Stomach smooth muscle (tissue), 2 donors: ENCODE measurements around the gene SCFD1.
"Not testable (repeated sequence)": the region's sequence is repeated elsewhere in the genome, so short reads cannot be mapped to it uniquely, and the experiment has no call there.

ENCODE experiments used
- H3K27ac ChIP-seq: one replicate; pipeline ENCODE4 v1.7.0; 2013; ENCODE audit warnings: mild to moderate bottlenecking, low read length, inconsistent platforms
- H3K27me3 ChIP-seq, 2 donors: one replicate each; pipeline ENCODE4 v1.7.0; 2013; ENCODE audit warnings: low read length in 2 of 2; ENCODE audit not compliant: insufficient read depth in 2 of 2, control insufficient read depth in 1 of 2
- H3K36me3 ChIP-seq, 2 donors: one replicate each; pipeline ENCODE4 v1.7.0; 2013; ENCODE audit warnings: low read length in 2 of 2; ENCODE audit not compliant: control insufficient read depth in 2 of 2, insufficient read depth in 2 of 2
- H3K4me1 ChIP-seq: one replicate; pipeline ENCODE4 v1.7.0; 2013; ENCODE audit warnings: low read length; ENCODE audit not compliant: control insufficient read depth, insufficient read depth
- H3K4me3 ChIP-seq, 2 donors: one replicate each; pipeline ENCODE4 v1.7.0; 2013; ENCODE audit warnings: low read length in 2 of 2
- H3K9ac ChIP-seq, 2 donors: one replicate each; pipeline ENCODE4 v1.7.0; 2013; ENCODE audit warnings: low read length in 2 of 2, mild to moderate bottlenecking in 1 of 2
- H3K9me3 ChIP-seq, 2 donors: one replicate each; pipeline ENCODE4 v1.7.0; 2013; ENCODE audit warnings: low read length in 2 of 2; ENCODE audit not compliant: control insufficient read depth in 2 of 2
- donor health status: healthy.
- donor health status: Pancreatic carcinoma.

Gene SCFD1

DNA sequence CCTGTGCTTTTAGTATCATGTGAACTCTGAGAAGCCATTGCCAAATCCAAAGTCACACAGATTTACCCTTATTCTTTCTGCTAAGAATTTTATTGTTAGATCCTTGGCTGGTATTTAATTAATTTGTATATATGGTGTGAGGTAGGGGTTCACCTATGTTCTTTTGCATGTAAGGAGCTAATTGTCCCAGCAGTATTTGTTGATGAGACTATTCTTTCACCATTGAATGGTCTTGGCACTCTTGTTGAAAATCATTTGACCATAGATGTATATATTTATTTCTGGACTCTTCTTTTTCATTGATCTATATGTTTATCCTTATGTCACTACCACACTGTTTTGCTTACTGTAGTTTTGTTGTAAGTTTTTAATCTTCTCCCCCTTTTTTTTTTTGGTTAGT is 36.9 kb upstream of the SCFD1 start:
- H3K4me3 ChIP-seq, result no peak overlapping the region
- H3K36me3 ChIP-seq, result peaks cover 5 to 8% of the 10 kb centered on the region in 2 donors
- H3K27ac ChIP-seq, result no peak overlapping the region
- no peaks in the 10 kb centered on the region for H3K4me1 ChIP-seq
- H3K9me3 ChIP-seq, result no peaks in the 10 kb centered on the region
- H3K9ac ChIP-seq, result no peak overlapping the region
- H3K27me3 ChIP-seq, result no peaks in the 10 kb centered on the region

DNA sequence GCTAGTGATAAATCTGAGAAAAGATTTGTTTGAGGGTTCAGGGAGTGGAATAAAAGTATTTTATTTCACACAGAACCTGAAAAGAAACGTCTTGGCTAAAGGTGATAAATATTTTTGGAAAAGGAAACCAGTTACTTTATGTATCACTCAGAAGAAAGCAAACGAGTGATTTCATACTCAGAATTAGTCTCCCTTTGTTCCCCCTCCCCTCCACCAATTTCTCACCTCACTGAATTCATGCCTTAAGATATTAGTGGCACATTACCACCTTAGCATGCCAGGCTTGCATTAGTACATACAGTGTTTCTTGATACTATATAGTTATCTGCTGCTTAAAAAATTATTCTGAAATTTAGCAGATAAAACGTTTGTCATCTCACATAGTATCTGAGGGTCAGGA is 35.0 kb upstream of the SCFD1 start:
- Histone ChIP-seq H3K36me3 (peaks cover 5 to 8% of the 10 kb centered on the region in 2 donors), H3K27me3 (no peaks in the 10 kb centered on the region), H3K4me1 (no peaks in the 10 kb centered on the region), H3K4me3 (no peak overlapping the region), H3K9me3 (no peaks in the 10 kb centered on the region), H3K9ac (no peak overlapping the region), H3K27ac (no peak overlapping the region)

DNA sequence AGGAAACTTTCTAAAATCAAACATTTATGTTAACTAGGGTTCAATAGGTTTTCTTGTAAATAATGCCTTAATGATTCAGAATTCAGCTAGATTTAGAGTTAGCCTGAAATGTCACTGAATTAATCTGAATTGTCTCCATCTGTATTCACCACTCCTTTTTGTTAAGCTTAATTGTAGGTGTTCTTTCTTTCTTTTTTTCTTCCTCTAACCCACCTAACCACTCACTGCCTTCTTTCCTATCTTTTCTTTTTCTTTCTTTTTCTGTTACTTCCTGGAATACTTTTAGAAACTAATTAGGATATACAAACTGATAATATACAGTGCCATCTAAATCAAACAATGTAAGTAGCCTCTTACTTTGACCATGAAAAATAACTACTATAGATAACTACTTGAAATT is 33.2 kb upstream of the SCFD1 start:
- H3K4me1 ChIP-seq, result no peaks in the 10 kb centered on the region
- no peak overlapping the region for H3K9ac ChIP-seq
- no peak overlapping the region for H3K4me3 ChIP-seq
- H3K36me3 ChIP-seq, result peaks cover 5 to 8% of the 10 kb centered on the region in 2 donors
- no peaks in the 10 kb centered on the region for H3K27me3 ChIP-seq
- H3K9me3 ChIP-seq, result no peaks in the 10 kb centered on the region
- H3K27ac ChIP-seq, result no peak overlapping the region

DNA sequence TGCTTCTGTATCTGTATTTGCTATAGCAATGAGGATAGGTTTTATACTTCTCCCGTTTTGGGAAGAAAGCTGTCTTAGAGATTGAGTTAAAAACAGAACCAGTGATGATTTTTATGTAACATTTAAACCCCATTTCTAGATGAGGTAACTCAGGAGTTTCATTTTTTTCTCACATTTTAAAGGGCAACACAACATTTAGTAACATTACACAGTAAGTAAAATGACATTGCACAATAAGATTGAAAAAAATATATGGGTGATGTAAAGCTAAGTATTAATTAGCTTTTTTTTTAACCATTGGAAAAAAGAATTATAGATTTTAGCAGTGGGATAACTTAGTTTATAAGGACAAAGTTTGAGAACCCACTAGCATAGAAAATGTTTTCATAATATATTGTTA is 25.2 kb upstream of the SCFD1 start:
- Histone ChIP-seq H3K36me3 (peaks cover 6 to 12% of the 10 kb centered on the region in 2 donors), H3K27me3 (no peaks in the 10 kb centered on the region), H3K9ac (no peak overlapping the region), H3K4me3 (no peak overlapping the region), H3K27ac (no peak overlapping the region), H3K4me1 (no peaks in the 10 kb centered on the region), H3K9me3 (no peaks in the 10 kb centered on the region)

DNA sequence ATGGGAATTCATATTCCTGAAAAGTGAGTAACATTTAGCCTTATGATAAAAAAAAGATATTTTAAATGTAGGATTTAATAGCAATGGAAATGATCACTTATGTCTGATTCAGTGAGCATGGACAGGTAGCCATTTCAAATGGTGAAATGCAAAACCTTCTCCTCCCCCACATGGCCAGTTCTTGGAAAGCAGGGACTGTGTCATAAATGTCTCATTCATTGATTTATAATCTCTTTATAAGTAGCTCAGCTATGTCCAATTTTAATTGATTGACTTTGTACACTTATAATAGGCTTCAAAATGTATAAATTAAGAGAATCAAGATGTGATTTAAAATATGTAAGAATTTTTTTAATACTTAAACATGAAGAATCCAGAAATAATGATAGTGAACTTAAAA is 24.6 kb upstream of the SCFD1 start:
- H3K9me3 ChIP-seq, result no peaks in the 10 kb centered on the region
- H3K4me3 ChIP-seq, result no peak overlapping the region
- H3K27ac ChIP-seq, result no peak overlapping the region
- H3K4me1 ChIP-seq, result no peaks in the 10 kb centered on the region
- peaks cover 9 to 12% of the 10 kb centered on the region in 2 donors for H3K36me3 ChIP-seq
- H3K27me3 ChIP-seq, result no peaks in the 10 kb centered on the region
- no peak overlapping the region for H3K9ac ChIP-seq

DNA sequence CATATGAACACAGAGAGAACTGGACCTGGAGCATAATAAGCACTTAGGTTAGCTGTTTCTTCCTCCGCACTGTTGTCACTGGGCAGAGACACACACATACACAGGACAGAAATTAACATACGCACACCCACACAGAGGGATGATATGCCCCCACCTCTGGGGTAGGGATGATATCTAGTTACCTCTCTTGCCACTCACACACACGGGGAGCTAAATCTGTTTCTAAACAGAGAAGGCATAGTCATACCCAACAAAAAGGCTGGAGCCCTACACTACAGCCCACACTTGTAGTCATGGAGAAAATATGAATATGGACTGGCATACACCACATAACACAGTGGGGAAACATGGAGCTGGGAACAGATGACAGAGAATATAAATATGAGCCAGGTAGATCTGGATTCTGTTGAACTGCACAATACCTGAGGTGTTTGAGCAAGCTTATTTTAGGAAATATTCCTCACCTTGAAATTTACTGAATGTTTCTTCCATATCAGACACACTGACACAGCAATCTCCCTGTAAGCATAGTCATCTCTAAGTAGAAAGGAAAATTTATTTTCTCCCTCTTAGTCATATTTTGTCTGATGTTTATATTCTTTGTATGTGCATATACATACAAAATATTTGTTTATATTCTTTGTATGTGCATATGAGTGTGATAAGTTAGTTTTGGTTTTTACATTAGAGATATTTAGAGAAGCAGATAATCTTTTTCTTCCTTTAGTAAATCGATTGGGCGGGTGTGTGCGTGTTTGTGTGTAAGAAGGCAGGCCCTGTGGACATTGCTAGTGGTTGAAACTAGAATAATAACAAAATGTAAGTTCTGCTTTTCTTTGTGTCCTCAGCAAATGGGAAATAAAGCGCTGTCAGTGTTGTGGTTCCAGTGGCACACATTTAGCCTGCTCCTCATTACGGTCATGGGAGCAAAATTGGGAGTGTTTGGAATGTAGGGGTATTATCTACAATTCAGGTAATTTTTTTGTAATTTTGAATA is 20.9 kb upstream of the SCFD1 start:
- no peak overlapping the region for H3K9ac ChIP-seq
- no peaks in the 10 kb centered on the region for H3K27me3 ChIP-seq
- no peak overlapping the region for H3K4me3 ChIP-seq
- H3K27ac ChIP-seq, result no peak overlapping the region
- no peaks in the 10 kb centered on the region for H3K4me1 ChIP-seq
- peaks cover 18 to 19% of the 10 kb centered on the region in 2 donors for H3K36me3 ChIP-seq
- no peaks in the 10 kb centered on the region for H3K9me3 ChIP-seq

DNA sequence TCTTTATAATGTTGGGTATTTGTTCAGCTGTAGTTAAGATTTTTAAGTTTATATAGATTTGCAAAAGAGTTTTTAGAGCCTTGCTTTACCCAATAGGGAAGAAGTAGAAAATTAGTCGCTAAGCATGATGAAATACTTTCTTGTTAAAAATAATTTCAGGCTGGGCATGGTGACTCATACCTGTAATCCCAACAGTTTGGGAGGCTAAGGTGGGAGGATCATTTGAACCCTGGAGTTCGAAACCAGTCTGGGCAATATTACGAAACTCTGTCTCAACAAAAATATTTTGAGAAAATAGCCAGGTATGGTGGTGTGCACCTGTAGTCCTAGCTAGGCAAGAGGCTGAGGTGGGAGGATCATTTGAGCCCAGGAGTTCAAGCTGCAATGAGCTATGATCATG is 18.7 kb upstream of the SCFD1 start:
- Histone ChIP-seq H3K36me3 (peaks cover 18 to 19% of the 10 kb centered on the region in 2 donors), H3K27me3 (no peaks in the 10 kb centered on the region)

DNA sequence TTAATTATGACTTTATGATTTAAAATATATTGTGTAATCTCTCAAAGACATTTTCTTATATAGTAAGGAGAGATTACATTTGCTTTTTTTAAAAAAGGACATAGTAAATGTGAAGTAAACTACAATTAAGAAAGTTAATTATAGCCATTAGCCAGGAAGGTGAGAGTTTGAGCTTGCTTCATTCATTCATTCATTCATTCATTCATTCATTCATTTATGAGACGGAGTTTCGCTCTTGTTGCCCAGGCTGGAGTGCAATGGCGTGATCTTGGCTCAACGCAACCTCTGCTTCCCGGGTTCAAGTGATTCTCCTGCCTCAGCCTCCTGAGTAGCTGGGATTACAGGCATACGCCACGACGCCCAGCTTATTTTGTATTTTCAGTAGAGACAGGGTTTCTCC is 17.4 kb upstream of the SCFD1 start:
- not testable (repeated sequence) for H3K27me3 ChIP-seq, H3K9me3 ChIP-seq, H3K27ac ChIP-seq, H3K4me3 ChIP-seq, H3K9ac ChIP-seq, H3K4me1 ChIP-seq
- peaks cover 17 to 18% of the 10 kb centered on the region in 2 donors for H3K36me3 ChIP-seq

More for the DNA sequence above, 18.7 kb upstream of the SCFD1 start:
- Histone ChIP-seq H3K27ac (no peak overlapping the region), H3K9ac (no peak overlapping the region), H3K4me1 (no peaks in the 10 kb centered on the region), H3K9me3 (no peaks in the 10 kb centered on the region), H3K4me3 (no peak overlapping the region)

DNA sequence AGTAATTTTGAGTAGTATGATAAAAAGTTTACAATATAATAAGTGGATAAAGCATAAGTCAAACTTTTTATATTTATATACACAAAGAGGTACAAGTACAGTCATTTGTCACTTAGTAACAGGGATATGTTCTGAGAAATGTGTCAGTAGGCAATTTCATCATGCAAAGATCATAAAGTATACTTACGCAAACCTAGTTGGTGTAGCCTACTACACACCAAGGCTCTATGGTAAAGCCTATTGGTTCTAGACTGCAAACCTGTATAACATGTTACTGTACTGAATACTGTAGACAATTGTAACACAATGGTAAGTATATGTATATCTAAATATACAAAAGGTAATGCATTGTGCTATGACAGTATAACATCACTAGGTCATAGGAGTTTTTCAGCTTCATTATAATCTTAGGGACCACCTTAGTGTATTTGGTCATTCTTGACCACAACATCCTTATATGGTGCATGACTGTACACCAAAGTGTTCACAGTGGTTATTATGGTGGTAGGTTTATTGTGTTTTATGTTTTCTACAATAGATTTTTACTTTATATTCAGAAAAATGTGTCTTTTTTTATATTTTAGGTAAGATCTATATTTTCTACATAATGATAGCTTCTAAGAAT is 14.9 kb upstream of the SCFD1 start:
- H3K4me1 ChIP-seq, result no peaks in the 10 kb centered on the region
- H3K36me3 ChIP-seq, result peaks cover 7 to 9% of the 10 kb centered on the region in 2 donors
- H3K9ac ChIP-seq, result no peak overlapping the region
- no peaks in the 10 kb centered on the region for H3K27me3 ChIP-seq
- no peak overlapping the region for H3K4me3 ChIP-seq
- H3K9me3 ChIP-seq, result no peaks in the 10 kb centered on the region
- no peak overlapping the region for H3K27ac ChIP-seq

DNA sequence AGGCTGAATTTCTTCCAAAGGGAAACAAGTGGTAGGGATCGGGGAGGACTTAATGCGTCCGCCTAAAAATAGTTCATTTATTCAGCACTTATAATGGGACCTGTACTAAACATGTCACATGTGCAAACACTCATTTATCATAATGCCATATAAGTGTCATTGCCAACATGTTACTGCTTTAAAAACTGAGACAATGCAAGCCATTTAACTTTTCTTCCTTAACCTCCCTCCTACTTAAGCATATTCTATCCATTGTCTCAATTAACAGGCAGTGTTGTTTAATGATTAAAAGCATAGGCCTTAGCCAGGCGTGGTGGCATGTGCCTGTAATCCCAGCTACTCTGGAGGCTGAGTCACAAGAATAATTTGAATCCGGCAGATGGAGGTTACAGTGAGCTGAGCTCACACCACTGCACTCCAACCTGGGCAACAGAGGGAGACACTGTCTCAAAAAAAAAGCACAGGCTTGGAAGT is 13.5 kb upstream of the SCFD1 start:
- H3K9me3 ChIP-seq, result no peaks in the 10 kb centered on the region
- H3K4me3 ChIP-seq, result no peak overlapping the region
- H3K9ac ChIP-seq, result no peak overlapping the region
- no peaks in the 10 kb centered on the region for H3K27me3 ChIP-seq
- no peaks in the 10 kb centered on the region for H3K4me1 ChIP-seq
- H3K36me3 ChIP-seq, result peaks cover 4% of the 10 kb centered on the region in 2 donors
- no peak overlapping the region for H3K27ac ChIP-seq
